Measurements from ENCODE around the gene CGNL1. TPM values are rescaled to one million over a fixed set of nuclear protein-coding genes. Genes with fewer than 3 reads are reported as not detected.
A peak's percentile ranks its signal among the peaks of the same experiment; 100 is the strongest.

Gene CGNL1
- total RNA-seq, 4 donors from 2014 or later, result 40.7 to 74.4 (median 56.0) TPM

DNA sequence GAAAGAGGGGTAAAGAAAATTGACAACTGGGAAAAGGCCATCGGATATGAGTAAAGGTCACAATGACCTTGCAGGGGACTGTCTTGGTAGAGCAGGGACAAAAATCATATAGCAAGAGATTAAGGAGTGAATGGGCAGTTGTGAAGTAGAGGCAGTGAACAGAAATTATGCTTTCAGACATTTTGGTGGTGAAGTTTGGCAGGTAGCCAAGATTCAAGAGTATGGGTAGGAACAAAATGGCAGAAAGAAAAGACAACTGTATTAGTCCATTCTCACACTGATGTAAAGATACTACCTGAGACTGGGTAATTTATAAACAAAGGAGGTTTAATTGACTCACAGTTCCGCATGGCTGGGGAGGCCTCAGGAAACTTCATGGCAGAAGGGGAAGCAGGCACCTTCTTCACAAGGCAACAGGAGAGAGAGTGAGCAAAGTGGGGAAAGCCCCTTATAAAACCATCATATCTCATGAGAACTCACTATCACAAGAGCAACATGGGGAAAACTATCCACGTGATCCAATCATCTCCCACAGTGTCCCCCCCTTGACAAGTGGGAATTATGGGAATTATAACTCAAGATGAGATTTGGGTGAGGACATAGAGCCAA lies 84.0 kb downstream of the CGNL1 start:
- 89 to 94% methylated on average over 3 of the region's 3 CpGs for WGBS, 2 donors

GRCh38 chr15:57461541-57461940 lies 85.2 kb downstream of the CGNL1 start:
- H3K36me3 ChIP-seq, result no peaks in the 10 kb centered on the region
- H3K27me3 ChIP-seq, result no peaks in the 10 kb centered on the region
- WGBS, 2 donors, result 52 to 60% methylated on average over 5 of the region's 5 CpGs
- peak overlapping the region in 2 of 3 donors; percentile 27 to 30 for H3K27ac ChIP-seq
- H3K9me3 ChIP-seq, result no peaks in the 10 kb centered on the region
- peak; percentile 51 to 56 for DNase-seq
- intact Hi-C loops (cut with DNase I), result no loop called here
- peaks cover 11 to 26% of the 10 kb centered on the region in 2 donors for H3K4me1 ChIP-seq
- TF ChIP-seq CTCF (IDR thresholded peaks at IDR 0.05) (no peak), POLR2A (IDR thresholded peaks at IDR 0.05) (no peak)
- no peak overlapping the region for H3K4me3 ChIP-seq (replicated peaks in 1 of 3)

More for the DNA sequence above, 84.0 kb downstream of the CGNL1 start:
- no peak for DNase-seq
- Histone ChIP-seq H3K4me1 (peaks cover 11 to 26% of the 10 kb centered on the region in 2 donors), H3K4me3 (replicated peaks in 1 of 3) (no peak overlapping the region), H3K36me3 (no peaks in the 10 kb centered on the region), H3K27me3 (no peaks in the 10 kb centered on the region), H3K9me3 (no peaks in the 10 kb centered on the region), H3K27ac (peak overlapping the region in 2 of 3 donors; percentile 6 to 15)
- intact Hi-C loops (cut with DNase I), result no loop called here
- TF ChIP-seq POLR2A (IDR thresholded peaks at IDR 0.05) (no peak), CTCF (IDR thresholded peaks at IDR 0.05) (no peak)

- intact Hi-C loops (cut with DNase I), result no loop called here
- Histone ChIP-seq H3K36me3 (no peaks in the 10 kb centered on the region), H3K27me3 (no peaks in the 10 kb centered on the region), H3K4me3 (replicated peaks in 1 of 3) (no peak overlapping the region), H3K4me1 (peaks cover 11 to 26% of the 10 kb centered on the region in 2 donors), H3K27ac (no peak overlapping the region), H3K9me3 (no peaks in the 10 kb centered on the region)
- WGBS, 2 donors, result 65 to 76% methylated on average over 2 of the region's 2 CpGs
- DNase-seq, result no peak
- no peak for TF ChIP-seq POLR2A (IDR thresholded peaks at IDR 0.05)
- TF ChIP-seq CTCF (IDR thresholded peaks at IDR 0.05), result no peak
Measured at GRCh38 chr15:57462381-57462780, 86.1 kb downstream of the CGNL1 start.

GRCh38 chr15:57463360-57463759 lies 87.1 kb downstream of the CGNL1 start:
- H3K27ac ChIP-seq, result no peak overlapping the region
- intact Hi-C loops (cut with DNase I), result no loop called here
- DNase-seq, result no peak
- H3K36me3 ChIP-seq, result no peaks in the 10 kb centered on the region
- H3K4me1 ChIP-seq, result peaks cover 11 to 26% of the 10 kb centered on the region in 2 donors
- no peaks in the 10 kb centered on the region for H3K27me3 ChIP-seq
- no peak overlapping the region for H3K4me3 ChIP-seq (replicated peaks in 1 of 3)
- 87 to 92% methylated on average over 7 of the region's 7 CpGs for WGBS, 2 donors
- TF ChIP-seq POLR2A (IDR thresholded peaks at IDR 0.05) (no peak), CTCF (IDR thresholded peaks at IDR 0.05) (no peak)
- H3K9me3 ChIP-seq, result no peaks in the 10 kb centered on the region

DNA sequence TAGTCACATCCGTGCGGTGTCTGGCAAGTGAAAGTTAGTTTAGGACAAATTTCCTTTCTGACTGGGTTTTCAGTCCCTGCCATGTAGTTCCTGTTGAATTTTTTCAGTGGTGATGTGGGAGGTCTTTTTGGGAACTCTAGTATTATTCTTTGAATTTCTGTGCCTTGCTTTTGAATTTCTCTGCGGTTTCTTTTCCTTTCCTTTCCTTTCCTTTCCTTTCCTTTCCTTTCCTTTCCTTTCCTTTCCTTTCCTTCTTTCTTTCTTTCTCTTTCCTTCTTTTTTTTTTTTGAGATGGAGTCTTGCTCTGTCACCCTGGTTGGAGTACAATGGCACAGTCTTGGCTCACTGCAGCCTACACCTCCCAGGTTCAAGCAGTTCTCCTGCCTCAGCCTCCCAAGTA lies 88.2 kb downstream of the CGNL1 start:
- DNase-seq, result no peak
- peaks cover 11 to 24% of the 10 kb centered on the region in 2 donors for H3K4me1 ChIP-seq
- 92 to 96% methylated on average over 3 of the region's 3 CpGs for WGBS, 2 donors
- no peaks in the 10 kb centered on the region for H3K36me3 ChIP-seq
- no peak overlapping the region for H3K27ac ChIP-seq
- no peaks in the 10 kb centered on the region for H3K9me3 ChIP-seq
- TF ChIP-seq CTCF (IDR thresholded peaks at IDR 0.05), result no peak
- TF ChIP-seq POLR2A (IDR thresholded peaks at IDR 0.05), result no peak
- no peaks in the 10 kb centered on the region for H3K27me3 ChIP-seq
- intact Hi-C loops (cut with DNase I), result no loop called here
- no peak overlapping the region for H3K4me3 ChIP-seq (replicated peaks in 1 of 3)
